LoVo (cell line): Measurements from ENCODE around the gene PPP1R9B.

Source experiments
- DNase-seq: peaks from one replicate; pipeline ENCODE4 v3.0.0-alpha.2; 2016; ENCODE audit warnings: low spot score

Gene PPP1R9B, protein sequence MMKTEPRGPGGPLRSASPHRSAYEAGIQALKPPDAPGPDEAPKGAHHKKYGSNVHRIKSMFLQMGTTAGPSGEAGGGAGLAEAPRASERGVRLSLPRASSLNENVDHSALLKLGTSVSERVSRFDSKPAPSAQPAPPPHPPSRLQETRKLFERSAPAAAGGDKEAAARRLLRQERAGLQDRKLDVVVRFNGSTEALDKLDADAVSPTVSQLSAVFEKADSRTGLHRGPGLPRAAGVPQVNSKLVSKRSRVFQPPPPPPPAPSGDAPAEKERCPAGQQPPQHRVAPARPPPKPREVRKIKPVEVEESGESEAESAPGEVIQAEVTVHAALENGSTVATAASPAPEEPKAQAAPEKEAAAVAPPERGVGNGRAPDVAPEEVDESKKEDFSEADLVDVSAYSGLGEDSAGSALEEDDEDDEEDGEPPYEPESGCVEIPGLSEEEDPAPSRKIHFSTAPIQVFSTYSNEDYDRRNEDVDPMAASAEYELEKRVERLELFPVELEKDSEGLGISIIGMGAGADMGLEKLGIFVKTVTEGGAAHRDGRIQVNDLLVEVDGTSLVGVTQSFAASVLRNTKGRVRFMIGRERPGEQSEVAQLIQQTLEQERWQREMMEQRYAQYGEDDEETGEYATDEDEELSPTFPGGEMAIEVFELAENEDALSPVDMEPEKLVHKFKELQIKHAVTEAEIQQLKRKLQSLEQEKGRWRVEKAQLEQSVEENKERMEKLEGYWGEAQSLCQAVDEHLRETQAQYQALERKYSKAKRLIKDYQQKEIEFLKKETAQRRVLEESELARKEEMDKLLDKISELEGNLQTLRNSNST

DNA sequence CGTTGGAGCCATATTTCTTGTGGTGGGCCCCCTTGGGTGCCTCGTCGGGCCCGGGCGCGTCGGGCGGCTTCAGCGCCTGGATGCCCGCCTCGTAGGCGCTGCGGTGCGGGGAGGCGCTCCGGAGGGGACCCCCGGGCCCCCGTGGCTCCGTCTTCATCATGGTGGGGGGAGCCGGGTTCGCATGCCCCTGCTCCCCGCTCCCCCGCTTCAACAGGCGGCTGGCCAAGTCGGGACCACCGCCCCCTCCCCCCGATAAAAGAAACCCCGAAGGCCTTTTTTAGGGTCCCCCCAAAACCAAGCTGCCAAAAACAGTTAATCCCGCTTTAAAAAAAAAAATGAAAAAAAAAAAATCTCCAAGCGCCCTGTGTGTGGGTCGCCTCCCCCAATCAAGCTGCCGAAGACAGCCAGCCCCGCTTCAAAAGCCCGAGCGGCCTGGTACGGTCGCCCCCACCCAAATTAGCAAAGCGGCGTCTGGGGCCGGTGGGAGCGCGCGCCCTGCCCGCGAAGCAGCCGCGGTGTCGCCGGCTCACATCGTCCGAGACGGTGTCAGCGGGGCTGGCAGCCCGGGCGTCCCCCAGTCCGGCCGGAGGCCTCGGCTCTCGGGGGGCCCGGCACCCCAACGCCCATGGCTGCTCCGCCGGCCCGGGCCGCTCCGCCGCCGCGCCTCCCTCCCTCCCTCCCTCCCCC, at the start of gene PPP1R9B:
TSS of gene PPP1R9B (minus strand) at position 324 of the 687 bp plus-strand sequence. CDS start at position 160, 164 bp downstream.
- DNase-seq: no peak

DNA sequence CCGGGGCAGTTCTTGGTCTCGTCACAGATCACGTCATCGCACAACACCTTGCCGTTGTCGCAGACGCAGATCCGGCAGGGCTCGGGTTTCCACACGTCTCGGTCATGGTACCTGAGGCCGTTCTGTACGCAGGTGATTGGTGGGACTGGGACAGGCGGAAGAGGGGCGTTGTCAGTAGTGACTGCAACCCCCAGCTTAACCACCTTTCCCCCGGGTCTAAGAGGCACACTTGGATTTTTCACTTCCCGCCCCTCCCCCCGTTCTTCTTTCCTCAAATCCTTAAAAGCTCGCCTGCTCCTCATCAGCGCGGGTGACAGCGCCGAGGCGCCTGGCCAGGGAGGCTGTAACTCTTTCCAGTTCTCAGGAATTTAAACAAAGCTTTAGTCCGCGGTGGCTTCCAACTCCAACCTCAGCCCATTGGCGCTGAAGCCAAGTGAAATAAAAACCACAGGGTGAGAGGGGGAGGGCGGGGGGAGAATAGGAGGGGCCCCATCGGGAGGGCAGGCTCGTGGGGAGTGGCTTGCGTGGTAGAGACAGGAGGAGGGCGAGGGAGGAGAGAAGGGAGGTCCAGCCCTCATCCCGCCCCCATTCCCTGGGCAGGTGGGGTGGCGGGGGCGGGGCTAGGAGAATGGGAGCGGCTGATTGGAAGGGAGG, 49.5 kb upstream of the PPP1R9B start:
- DNase-seq: peak; percentile 80

DNA sequence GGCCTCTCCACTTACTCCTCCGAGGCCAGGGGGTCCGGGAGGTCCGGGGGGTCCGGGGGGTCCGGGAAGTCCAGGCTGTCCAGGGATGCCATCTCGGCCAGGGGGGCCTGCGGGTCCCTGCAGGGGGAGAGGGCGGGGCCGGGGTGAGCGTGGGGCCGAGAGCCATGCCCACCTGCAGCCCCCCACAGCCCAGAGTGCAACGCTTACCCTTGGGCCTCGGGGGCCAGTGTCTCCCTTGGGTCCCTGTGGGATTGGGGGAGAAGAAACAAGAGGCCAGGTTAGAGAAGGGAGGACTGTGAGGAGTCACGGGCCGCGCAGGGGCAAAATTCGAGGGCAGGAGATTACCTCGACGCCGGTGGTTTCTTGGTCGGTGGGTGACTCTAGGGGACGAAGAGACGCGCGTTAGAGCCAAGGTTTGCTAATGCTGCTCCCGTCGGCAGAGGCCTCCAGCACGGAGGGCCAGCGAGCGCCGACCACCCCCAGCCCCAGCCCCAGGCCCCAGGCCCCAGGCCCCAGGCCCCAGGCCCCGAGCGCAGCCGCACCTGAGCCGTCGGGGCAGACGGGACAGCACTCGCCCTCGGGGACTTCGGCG, 48.8 kb upstream of the PPP1R9B start:
- DNase-seq: no peak

DNA sequence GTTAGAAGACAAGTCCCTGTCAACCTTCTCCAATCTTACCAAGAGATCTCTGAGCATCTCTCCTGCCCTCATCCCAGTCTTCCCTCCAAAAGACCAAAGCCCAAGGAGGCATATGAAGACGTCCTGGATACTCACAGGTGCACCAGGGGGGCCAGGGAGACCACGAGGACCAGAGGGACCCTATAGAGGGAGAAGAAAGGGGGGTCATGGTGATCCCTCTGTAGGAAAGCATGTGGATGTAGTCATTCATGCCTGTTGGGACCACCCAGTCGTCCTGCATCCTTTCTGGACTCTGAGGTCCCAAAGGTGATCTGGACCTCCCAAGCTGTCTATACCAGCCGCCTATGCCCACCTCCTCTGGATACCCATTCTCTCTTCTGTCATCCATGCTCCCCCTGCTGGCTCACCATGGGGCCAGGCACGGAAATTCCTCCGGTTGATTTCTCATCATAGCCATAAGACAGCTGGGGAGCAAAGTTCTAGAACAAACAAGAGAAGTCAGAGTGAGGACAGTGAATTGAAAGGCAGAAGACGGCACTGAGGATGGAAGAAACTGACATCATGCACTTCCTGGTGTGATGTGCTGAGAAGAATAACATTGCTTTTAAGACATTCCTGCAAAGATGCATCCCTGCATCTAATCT, 47.7 kb upstream of the PPP1R9B start:
- peak; percentile 20 for DNase-seq

DNA sequence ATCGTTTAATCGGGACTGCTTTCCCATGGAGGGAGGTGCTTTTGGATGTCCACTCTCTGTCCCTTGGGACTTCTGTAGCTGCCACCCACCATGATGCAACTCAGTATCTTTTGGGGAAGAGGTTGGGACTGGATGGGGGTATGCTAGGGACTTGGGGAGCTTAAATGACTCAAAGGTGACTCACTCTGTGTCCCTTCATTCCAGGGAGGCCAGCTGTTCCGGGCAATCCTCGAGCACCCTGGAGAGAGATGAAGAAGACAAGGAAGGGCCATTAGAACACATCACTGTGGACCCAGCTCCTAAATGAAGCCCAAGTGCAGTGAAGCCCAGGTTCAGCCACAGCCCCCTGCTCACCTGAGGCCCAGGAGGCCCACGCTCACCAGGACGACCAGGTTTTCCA, 46.3 kb upstream of the PPP1R9B start:
- DNase-seq: no peak

DNA sequence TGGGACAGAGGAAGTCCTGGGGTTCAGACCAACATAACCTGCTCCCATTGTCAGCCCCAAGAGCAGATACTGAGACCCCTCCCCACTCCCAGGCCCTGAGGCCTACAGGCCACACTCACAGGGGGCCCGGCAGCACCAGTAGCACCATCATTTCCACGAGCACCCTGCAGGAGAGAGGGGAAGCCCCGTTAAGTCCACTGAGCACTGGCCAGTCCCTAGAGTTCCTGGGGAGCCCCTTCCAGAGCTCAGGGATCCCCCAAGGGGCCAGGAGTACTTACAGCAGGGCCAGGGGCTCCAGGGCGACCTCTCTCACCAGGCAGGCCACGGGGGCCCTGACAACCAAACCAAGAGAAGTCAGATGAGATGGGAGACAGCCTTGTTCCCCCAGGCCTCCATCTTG, 45.6 kb upstream of the PPP1R9B start:
- DNase-seq: no peak

DNA sequence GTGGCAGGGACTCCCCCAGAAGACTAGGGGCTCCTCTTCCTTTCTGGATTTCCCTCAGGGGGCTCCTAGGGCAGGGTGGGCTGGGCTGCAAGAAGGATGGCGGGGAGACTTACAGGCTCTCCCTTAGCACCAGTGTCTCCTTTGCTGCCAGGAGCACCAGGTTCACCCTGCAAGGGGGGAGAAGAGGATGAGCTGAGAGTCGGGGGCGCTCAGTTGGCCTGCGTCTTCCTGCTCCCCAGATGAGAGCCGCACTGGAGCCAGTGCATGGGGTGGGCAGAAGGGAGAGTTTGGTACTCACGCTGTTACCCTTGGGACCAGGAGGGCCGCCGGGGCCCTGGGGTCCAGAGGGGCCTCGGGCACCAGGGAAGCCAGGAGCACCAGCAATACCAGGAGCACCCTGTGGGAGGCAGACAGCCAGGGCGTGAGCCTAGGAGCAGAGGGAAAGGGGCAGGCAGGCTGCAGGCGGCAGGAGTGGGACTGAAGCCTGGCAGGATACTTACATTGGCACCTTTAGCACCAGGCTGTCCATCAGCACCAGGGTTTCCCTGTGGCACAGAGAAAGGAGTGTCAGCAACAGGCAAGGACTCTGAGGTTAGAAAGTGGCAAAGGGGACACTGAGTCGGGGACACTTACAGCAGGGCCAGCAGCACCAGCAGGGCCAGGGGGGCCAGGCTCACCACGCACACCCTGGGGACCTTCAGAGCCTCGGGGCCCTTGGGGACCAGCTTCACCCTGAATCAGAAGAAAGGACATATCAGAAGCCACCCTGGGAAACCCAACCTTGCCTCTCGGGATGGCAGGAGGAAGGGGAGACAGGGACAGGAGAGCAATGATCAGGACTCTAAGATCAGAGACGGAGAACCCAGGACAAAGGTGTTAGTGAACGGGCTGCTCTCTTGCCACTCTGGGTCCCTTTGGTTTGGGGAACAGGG, 44.7 kb upstream of the PPP1R9B start:
- no peak for DNase-seq

DNA sequence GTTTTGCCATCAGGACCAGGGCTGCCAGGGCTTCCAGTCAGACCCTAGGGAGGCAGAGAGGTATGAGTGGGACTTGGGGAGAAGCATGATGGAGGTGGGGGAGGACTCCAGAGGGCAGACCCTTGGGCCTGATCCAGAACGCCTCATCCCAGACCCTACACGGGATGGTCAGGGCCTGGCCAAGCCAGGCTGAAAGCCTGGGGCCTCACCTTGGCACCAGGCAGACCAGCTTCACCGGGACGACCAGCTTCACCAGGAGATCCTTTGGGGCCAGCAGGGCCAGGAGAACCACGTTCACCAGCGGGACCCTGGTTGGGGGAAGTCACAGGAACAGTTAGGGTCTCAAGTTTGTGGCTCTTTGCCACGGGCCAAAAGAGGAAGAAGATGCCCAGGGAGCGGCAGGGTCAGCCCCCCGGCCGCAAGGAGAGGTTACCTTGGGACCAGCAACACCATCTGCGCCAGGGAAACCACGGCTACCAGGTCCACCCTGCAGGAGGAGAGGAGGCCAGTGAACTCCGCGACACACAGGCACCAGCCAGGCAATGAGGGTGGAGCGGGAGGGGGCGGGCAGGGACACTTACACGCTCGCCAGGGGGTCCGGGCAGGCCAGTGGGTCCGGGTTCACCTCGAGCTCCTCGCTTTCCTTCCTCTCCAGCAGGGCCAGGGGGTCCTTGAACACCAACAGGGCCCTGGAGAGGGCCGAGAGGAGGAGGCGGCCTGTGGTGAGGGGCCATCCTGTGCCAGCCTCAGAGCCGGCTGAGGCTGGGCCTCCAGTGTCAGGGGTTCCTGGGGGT, 43.9 kb upstream of the PPP1R9B start:
- DNase-seq: no peak

DNA sequence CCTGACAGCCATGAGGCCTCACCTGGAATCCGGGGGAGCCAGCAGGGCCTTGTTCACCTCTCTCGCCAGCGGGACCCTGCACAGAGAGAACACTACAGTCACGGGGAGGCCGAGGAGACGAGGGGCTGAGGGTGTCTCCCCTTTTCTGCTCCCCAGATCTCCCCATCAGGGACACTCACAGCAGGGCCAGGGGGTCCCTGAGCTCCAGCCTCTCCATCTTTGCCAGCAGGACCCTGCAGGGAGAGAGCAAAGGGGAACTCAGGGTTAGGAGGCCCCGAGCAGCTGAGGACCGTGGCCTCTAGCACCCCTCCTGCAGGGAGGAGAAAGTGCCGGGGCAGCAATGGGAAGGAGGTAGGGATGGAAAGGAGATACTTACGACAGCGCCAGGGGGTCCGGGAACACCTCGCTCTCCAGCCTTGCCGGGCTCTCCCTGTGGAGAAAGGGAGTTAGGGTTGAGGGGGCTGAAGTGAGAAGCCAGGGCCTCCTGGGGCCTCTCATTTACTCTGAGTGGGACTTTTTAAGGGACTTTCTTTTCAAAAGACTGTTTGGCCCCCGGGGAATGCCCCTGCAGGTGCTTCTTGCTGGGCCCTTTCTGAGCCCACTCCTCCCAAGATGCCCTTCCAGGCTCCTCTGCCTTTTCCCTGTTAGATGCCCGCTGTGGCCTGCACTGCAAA, 42.3 kb upstream of the PPP1R9B start:
- no peak for DNase-seq

DNA sequence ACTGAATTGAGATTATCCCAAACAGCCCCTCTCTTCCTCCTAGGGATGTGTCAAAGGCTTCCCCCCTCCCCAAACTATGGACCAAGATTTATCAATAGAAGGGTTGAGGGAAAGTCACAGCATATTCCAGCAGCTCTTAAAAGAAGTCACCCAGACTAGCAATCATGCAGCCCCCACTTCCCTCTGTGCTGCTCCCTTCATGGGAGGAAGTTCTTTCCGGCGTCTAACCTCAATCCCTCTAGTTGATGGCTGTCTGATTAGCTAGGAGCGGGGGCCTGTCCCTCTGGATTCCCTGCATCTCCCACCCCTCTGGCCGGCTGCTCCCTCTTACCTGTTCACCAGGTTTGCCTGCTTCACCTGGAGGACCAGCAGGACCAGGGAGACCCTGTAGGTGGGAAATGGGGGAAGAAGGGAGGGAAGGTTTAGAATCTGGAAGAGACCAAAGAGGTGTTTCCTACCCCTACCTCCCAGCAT, 41.7 kb upstream of the PPP1R9B start:
- no peak for DNase-seq

DNA sequence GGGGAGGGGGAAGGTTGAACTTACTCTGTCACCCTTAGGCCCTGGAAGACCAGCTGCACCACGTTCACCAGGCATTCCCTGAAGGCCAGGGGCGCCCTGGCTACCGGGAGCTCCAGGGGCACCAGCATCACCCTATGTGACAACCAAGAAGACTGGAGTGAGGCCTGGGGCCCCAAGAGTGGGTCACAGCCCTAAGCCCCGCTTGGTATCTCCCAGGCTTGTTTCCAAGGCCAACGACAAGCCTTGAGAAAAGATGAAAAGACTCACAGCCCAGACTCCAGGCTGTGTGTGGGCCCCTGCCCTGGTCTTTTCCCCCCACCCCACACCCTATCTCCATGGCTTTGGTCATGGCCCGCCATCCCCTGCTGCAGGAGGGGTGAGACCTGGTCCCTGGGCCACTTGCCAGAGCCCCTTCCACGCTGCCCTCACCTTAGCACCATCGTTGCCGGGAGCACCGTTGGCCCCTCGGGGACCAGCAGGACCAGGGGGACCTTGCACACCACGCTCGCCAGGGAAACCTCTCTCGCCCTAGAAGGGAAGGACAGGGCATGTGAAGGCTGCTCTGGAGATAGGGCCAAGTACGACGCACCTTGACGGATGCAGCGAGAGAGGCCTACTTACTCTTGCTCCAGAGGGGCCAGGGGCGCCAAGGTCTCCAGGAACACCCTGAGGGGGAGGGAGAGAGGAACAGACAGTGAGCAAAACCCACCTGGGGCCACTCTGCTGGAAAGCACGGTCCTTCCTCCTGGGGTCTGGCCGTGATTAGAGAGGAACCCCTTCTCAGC, 41.1 kb upstream of the PPP1R9B start:
- DNase-seq: no peak

DNA sequence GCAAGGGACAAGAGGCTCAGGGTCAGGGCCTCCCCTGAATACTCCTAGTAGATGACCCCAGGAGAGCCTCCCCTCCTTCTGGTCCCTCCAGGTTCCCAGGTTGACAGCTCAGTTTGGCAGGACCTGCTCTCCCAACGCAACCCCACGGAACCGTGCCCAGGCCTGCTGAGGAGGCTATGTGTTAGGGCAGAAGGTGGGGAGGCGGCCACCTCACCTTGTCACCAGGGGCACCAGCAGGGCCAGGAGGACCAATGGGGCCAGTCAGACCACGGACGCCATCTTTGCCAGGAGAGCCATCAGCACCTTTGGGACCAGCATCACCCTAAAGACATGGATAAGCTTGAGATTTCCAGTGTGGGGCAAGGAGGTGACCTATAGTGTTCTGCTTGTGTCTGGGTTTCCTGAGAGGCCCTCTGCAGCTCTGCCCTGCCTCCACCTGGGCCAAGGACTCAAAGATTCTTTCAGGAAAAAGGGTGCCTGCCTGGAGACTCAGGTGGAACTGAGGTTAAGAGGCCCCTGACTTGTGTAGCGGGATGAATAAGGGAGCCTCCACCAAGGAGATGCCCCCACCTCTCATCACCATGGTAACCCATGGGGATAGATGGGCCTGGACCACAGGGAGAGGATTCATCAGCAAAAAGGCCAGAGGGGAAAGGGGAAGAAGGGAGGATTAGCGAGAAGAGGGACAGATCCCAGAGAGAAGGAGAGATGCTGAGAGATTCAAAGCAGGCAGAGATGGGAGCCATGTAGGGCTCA, 40.3 kb upstream of the PPP1R9B start:
- DNase-seq: no peak

DNA sequence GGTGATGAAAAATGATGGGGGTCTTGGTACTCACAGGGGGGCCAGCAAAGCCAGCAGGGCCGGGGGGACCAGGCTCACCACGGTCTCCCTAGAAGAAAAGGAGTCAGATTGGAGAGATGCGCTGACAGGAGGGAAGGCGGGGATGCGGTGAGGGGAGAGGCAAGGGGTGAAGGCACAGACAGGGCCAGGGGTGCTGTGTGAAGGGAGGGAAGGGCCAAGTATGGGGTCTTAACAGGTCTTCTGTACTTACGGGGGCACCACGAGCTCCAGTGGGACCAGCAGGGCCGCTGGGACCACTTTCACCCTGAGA, 39.8 kb upstream of the PPP1R9B start:
- DNase-seq: no peak

DNA sequence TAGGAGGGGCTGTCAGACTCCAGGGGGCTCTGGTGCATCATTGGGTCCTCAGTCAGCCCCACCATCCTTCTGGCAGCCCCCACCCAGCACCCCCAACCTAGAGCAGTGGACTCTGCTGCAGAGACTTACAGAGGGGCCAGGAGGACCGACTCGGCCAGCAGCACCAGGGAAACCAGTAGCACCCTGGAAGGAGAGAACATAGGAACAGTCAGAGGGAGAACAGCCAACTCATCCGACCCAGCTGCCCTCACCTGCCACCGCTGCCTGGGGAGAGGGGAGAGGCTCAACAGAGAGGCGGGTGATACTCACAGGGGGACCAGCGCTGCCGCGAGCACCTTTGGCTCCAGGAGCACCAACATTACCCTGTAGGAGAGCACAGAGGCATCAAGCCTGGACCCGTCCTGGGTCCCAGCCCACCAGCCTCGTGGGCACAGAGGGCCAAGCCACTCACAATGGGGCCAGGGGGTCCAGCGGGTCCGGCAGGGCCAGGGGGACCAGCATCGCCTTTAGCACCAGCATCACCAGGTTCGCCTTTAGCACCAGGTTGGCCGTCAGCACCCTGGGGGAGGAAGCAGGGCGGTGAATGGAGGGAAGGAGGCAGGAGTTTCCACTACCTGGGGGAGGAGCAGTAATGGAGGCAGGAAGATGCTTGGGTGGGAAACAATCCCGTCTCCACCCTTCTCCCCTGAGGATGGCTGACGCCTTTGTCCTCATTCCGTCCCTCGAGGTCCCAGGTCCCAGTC, 39.2 kb upstream of the PPP1R9B start:
- no peak for DNase-seq

DNA sequence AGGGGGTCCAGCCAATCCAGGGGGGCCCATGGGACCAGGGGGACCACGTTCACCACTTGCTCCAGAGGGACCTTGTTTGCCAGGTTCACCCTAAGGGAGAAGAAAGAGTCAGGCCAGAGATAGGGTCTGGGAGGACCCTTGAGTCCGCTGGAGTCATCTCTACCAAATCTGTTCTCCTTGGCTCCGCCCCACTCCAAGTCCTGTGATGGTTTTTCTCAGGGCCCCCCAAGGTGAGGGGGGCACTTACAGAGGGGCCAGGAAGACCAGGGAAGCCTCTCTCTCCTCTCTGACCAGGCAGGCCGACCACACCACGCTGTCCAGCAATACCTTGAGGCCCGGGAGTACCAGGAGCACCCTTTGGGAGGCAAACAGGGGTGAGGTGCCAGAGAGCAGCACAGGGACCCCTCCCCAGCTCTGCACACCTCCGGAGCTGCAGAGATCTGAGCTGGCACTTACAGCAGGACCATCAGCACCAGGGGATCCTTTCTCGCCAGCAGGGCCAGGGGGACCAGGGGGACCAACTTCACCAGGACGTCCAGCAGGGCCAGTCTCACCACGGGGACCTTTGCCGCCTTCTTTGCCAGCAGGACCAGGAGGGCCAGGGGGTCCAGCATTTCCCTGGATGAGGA, 38.6 kb upstream of the PPP1R9B start:
- DNase-seq: no peak

DNA sequence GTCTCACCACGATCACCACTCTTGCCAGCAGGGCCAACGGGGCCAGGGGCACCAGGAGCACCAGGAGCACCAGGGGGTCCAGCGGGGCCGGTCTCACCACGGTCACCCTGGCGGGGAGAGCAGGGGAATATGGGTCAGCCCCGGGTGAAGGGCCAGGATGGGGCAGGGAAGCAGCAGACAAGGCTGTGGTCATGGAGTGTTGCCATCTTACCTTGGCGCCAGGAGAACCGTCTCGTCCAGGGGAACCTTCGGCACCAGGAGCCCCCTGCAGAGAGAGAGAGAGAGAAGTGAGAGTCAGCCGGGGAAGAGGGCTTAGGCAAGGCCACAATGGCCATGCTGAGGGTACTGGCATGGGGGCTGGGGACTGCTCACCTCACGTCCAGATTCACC, 38.0 kb upstream of the PPP1R9B start:
- DNase-seq: no peak
